ENCODE measurements around the gene JARID2. TPM values are rescaled to one million over a fixed set of nuclear protein-coding genes. Genes with fewer than 3 reads are reported as not detected.

JARID2 gene
- total and polyA plus RNA-seq, 9 of the 15 experiments (the other 6 are each of a cell fraction or from before 2014, with no cell fraction given): 5.0 to 29.0 (median 15.6) TPM

DNA sequence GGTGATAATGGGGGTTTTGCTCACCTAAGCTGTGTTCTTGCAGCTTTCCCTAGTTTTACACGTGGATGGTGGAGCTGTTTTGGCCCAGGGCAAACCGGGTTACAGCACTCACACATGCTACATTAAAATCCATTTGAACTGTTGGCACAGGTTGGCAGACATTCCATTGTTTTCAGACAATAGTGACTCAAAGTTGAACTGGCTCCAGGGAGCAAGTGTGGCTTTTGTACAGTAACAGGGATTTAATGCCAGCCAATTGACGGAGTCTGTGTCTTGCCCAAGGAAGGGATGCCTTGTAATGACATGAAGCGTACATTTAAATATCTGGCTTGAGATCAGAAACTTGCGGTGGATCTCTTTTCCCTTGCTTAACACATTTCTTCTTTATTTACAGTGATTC lies 233.9 kb downstream of the JARID2 start (continued):
- TF ChIP-seq, protein P1, sequence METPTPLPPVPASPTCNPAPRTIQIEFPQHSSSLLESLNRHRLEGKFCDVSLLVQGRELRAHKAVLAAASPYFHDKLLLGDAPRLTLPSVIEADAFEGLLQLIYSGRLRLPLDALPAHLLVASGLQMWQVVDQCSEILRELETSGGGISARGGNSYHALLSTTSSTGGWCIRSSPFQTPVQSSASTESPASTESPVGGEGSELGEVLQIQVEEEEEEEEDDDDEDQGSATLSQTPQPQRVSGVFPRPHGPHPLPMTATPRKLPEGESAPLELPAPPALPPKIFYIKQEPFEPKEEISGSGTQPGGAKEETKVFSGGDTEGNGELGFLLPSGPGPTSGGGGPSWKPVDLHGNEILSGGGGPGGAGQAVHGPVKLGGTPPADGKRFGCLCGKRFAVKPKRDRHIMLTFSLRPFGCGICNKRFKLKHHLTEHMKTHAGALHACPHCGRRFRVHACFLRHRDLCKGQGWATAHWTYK (CRISPR knock-in tag; IDR thresholded peaks at IDR 0.05): no peak
- no peak for TF ChIP-seq KDM1A (IDR thresholded peaks at IDR 0.05)
- TF ChIP-seq, protein P2, sequence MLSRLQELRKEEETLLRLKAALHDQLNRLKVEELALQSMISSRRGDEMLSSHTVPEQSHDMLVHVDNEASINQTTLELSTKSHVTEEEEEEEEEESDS (CRISPR knock-in tag; IDR thresholded peaks at IDR 0.05): no peak

DNA sequence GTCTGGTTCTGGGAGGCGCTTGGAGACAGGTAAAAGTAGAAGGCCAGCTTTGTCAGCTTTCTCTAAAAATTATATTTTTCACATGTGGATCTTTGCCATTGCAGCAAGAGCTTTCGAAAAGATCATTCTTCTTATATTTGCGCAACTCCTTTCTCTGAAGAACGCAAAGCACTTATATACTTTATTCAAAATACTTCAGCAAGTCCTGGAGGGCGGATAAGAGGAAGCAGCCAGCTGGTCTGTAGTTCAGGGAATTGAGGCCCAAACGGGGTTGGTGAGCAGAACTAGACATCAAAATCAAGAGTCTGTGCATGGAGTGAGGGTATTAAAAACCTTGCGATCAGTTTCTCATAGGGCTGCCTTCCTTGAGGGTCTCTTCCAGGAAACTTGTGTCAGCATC lies 234.7 kb downstream of the JARID2 start:
- ChIA-PET CTCF (ENCODE audit: low intra/inter-chr PET ratio) (no interaction called here), POLR2A (no interaction called here)
- in situ Hi-C loops (cut with MboI): no loop called here
- FAIRE-seq (no peak), ATAC-seq (no peak), DNase-seq (ENCODE audit: extremely low read depth in 1 of 4, low spot score in 3 of 4) (no peak)
- no peak overlapping the region for H3K4me3 ChIP-seq
- no peaks in the 10 kb centered on the region for H3K9me1 ChIP-seq (ENCODE audit: control insufficient read depth, insufficient read depth, low read length)
- H2AFZ ChIP-seq (ENCODE audit: low read depth, low read length): no peak overlapping the region
- peaks cover 3 to 14% of the 10 kb centered on the region in 2 experiments; a peak in 3 of 5 replicates for H3K4me1 ChIP-seq (replicated peaks in 1 of 2; ENCODE audit: control insufficient read depth in 2 of 2, insufficient read depth in 2 of 2, low read length in 2 of 2)
- H3K36me3 ChIP-seq (ENCODE audit: control insufficient read depth, insufficient read depth, low read length): peaks cover 6% of the 10 kb centered on the region
- no peak overlapping the region for H3K27ac ChIP-seq (ENCODE audit: extremely low read depth, low read depth, low read length)
- H3K27me3 ChIP-seq (ENCODE audit: control insufficient read depth in 2 of 2, insufficient read depth in 2 of 2, low read length in 2 of 2): no peaks in the 10 kb centered on the region
- BruUV-seq (replicated peaks): no TSS peak
- 79% methylated on average over 6 of the region's 7 CpGs for WGBS (ENCODE audit: insufficient coverage, low coverage, missing lambda C conversion rate)
- intact Hi-C loops (cut with micrococcal nuclease): loop anchor here (5.0 kb wide), 1 partner anchor 233 kb away; the partner anchor contains the start of gene JARID2
- H4K20me1 ChIP-seq (replicated peaks; ENCODE audit: control insufficient read depth, insufficient read depth, low read length): peaks cover 8% of the 10 kb centered on the region; the same call in 1 of the 2 replicates
- no peak overlapping the region for H3K9ac ChIP-seq (ENCODE audit: insufficient read depth in 1 of 2, low read depth in 2 of 2, low read length in 2 of 2)
- peaks cover 30% of the 10 kb centered on the region for H3K79me2 ChIP-seq (ENCODE audit: control insufficient read depth, insufficient read depth, low read length)
- no peaks in the 10 kb centered on the region for H3K9me3 ChIP-seq (replicated peaks; ENCODE audit: control insufficient read depth, insufficient read depth, low read depth, low read length)
- H3K4me2 ChIP-seq (ENCODE audit: insufficient read depth, low read length): no peak overlapping the region
- TF ChIP-seq ZNF184 (CRISPR knock-in tag; IDR thresholded peaks at IDR 0.05) (no peak), ETV5 (CRISPR knock-in tag; IDR thresholded peaks at IDR 0.05; ENCODE audit: low read depth) (no peak), HSF4 (CRISPR knock-in tag; IDR thresholded peaks at IDR 0.05; ENCODE audit: borderline replicate concordance) (no peak), COPS2 (conservative IDR thresholded peaks at IDR 0.05) (no peak), NFE2 (IDR thresholded peaks at IDR 0.05; ENCODE audit: low read depth) (no peak), SAP30 (IDR thresholded peaks at IDR 0.05; ENCODE audit: borderline replicate concordance, insufficient read depth, low read depth, low read length, poor library complexity, severe bottlenecking) (no peak), TCF7 (IDR thresholded peaks at IDR 0.05; ENCODE audit: borderline replicate concordance) (no peak), FOXJ2 (tag; IDR thresholded peaks at IDR 0.05) (no peak), IFI16 (CRISPR knock-in tag; IDR thresholded peaks at IDR 0.05) (no peak), ZNF12 (CRISPR knock-in tag; IDR thresholded peaks at IDR 0.05) (no peak), U2AF2 (optimal IDR thresholded peaks at IDR 0.05; ENCODE audit: low read depth, low read length) (no peak)
- TF ChIP-seq, protein P3, sequence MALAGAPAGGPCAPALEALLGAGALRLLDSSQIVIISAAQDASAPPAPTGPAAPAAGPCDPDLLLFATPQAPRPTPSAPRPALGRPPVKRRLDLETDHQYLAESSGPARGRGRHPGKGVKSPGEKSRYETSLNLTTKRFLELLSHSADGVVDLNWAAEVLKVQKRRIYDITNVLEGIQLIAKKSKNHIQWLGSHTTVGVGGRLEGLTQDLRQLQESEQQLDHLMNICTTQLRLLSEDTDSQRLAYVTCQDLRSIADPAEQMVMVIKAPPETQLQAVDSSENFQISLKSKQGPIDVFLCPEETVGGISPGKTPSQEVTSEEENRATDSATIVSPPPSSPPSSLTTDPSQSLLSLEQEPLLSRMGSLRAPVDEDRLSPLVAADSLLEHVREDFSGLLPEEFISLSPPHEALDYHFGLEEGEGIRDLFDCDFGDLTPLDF (CRISPR knock-in tag; IDR thresholded peaks at IDR 0.05): no peak
- TF ChIP-seq, protein P4, sequence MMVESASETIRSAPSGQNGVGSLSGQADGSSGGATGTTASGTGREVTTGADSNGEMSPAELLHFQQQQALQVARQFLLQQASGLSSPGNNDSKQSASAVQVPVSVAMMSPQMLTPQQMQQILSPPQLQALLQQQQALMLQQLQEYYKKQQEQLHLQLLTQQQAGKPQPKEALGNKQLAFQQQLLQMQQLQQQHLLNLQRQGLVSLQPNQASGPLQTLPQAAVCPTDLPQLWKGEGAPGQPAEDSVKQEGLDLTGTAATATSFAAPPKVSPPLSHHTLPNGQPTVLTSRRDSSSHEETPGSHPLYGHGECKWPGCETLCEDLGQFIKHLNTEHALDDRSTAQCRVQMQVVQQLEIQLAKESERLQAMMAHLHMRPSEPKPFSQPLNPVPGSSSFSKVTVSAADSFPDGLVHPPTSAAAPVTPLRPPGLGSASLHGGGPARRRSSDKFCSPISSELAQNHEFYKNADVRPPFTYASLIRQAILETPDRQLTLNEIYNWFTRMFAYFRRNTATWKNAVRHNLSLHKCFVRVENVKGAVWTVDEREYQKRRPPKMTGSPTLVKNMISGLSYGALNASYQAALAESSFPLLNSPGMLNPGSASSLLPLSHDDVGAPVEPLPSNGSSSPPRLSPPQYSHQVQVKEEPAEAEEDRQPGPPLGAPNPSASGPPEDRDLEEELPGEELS (CRISPR knock-in tag; IDR thresholded peaks at IDR 0.05; ENCODE audit: borderline replicate concordance): no peak
- TF ChIP-seq, protein P5, sequence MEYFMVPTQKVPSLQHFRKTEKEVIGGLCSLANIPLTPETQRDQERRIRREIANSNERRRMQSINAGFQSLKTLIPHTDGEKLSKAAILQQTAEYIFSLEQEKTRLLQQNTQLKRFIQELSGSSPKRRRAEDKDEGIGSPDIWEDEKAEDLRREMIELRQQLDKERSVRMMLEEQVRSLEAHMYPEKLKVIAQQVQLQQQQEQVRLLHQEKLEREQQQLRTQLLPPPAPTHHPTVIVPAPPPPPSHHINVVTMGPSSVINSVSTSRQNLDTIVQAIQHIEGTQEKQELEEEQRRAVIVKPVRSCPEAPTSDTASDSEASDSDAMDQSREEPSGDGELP (CRISPR knock-in tag; IDR thresholded peaks at IDR 0.05; ENCODE audit: borderline replicate concordance): no peak

All from K562 (cell line).